A549 (cell line): ENCODE data around the gene HOXA7.
A peak's percentile ranks its signal among the peaks of the same experiment; 100 is the strongest.

ENCODE experiments used
- BCL3 ChIP-seq: fragments of >200 bp; sonication (Bioruptor Twin); formaldehyde crosslinking; IDR thresholded peaks from 3 replicates; pipeline ENCODE4 v1.6.1; 2016
- CTCF ChIP-seq: fragments of >200 bp; sonication (Bioruptor Twin); formaldehyde crosslinking; IDR thresholded peaks from 3 replicates; pipeline ENCODE4 v1.5.1; 2016
- EP300 ChIP-seq, 2 experiments: fragments of >200 bp; sonication (Bioruptor Twin); formaldehyde crosslinking; IDR thresholded peaks; 2 replicates in 1 of 2; 3 replicates in 1 of 2; pipeline ENCODE4 v1.6.1; 2016 to 2017
- HEYL ChIP-seq: fragments of 250-450 bp; sonication (Bioruptor Pico); IDR thresholded peaks from 2 replicates; pipeline ENCODE4 v1.8.0; 2021; ENCODE audit warnings: mild to moderate bottlenecking, moderate library complexity
- JUN ChIP-seq, 2 experiments: fragments of >200 bp; sonication (Bioruptor Twin); formaldehyde crosslinking; IDR thresholded peaks; 2 replicates in 1 of 2; 3 replicates in 1 of 2; pipeline ENCODE4 v1.6.1; 2016 to 2017
- KDM1A ChIP-seq: fragments of 200-600 bp; sonication (generic); IDR thresholded peaks from 2 replicates; pipeline ENCODE4 v1.6.1; 2016; ENCODE audit warnings: low read depth, mild to moderate bottlenecking
- MAX ChIP-seq: IDR thresholded peaks from 2 replicates; pipeline ENCODE4 v1.6.1; 2012
- NR3C1 ChIP-seq: fragments of >200 bp; sonication (Bioruptor Twin); formaldehyde crosslinking; IDR thresholded peaks from 3 replicates; pipeline ENCODE4 v1.6.1; 2017
- PHF8 ChIP-seq: fragments of 200-600 bp; sonication (generic); IDR thresholded peaks from 2 replicates; pipeline ENCODE4 v1.6.1; 2016; ENCODE audit warnings: low read depth, mild to moderate bottlenecking, antibody characterized with exemption, moderate library complexity, borderline replicate concordance
- POLR2A ChIP-seq: IDR thresholded peaks from 2 replicates; pipeline ENCODE4 v1.6.1; 2012; ENCODE audit warnings: mild to moderate bottlenecking, low read length
- RCOR1 ChIP-seq: fragments of 150-350 bp; IDR thresholded peaks from 2 replicates; pipeline ENCODE4 v1.6.1; 2014; ENCODE audit warnings: antibody characterized with exemption, low read length, low read depth
- SREBF2 ChIP-seq: fragments of 450-650 bp; IDR thresholded peaks from 2 replicates; pipeline ENCODE4 v1.6.1; 2014; ENCODE audit warnings: mild to moderate bottlenecking, moderate library complexity
- TP53 ChIP-seq: fragments of 250-450 bp; sonication (Bioruptor Pico); IDR thresholded peaks from 2 replicates; pipeline ENCODE4 v1.5.0; 2021; ENCODE audit warnings: mild to moderate bottlenecking, moderate library complexity
- ZFP36 ChIP-seq: fragments of 450-650 bp; IDR thresholded peaks from 2 replicates; pipeline ENCODE4 v1.6.1; 2014; ENCODE audit warnings: borderline replicate concordance; ENCODE audit not compliant: partially characterized antibody

- TF ChIP-seq CTCF (peak; percentile 22; the same call in 1 of the 3 replicates), BCL3 (no peak), HEYL (CRISPR knock-in tag) (no peak), MAX (0 out of 2 replicates have a peak, but pooled peaks have one; percentile 17), PHF8 (no peak), JUN (IDR thresholded peaks at IDR 0.05) (0 out of 5 replicates have a peak, but pooled peaks of 1 of the 2 experiments have one; percentile 28), KDM1A (no peak), SREBF2 (no peak), RCOR1 (no peak), NR3C1 (no peak), POLR2A (no peak), ZFP36 (no peak), EP300 (IDR thresholded peaks at IDR 0.05) (no peak), TP53 (no peak)
Observed at GRCh38 chr7:27141923-27142579, 14.4 kb downstream of the HOXA7 start.
